Measurements from ENCODE around the gene ZBTB7B.
A peak's percentile ranks its signal among the peaks of the same experiment; 100 is the strongest.

ZBTB7B gene

GRCh38 chr1:155040358-155041093, 37.9 kb downstream of the ZBTB7B start:
- no peak for DNase-seq (ENCODE audit: low read depth)
- TF ChIP-seq CTCF (IDR thresholded peaks at IDR 0.05; ENCODE audit: insufficient read depth, low read depth, low read length, missing control alignments): no peak
- H3K4me3 ChIP-seq (ENCODE audit: low read length): no peak overlapping the region

GRCh38 chr1:155042789-155043188, 40.2 kb downstream of the ZBTB7B start:
- no peak for TF ChIP-seq CTCF (IDR thresholded peaks at IDR 0.05; ENCODE audit: insufficient read depth, low read depth, low read length, missing control alignments)
- no peak overlapping the region for H3K4me3 ChIP-seq (ENCODE audit: low read length)
- DNase-seq (ENCODE audit: low read depth): no peak

GRCh38 chr1:155043301-155043702, 40.7 kb downstream of the ZBTB7B start:
- no peak overlapping the region for H3K4me3 ChIP-seq (ENCODE audit: low read length)
- no peak for TF ChIP-seq CTCF (IDR thresholded peaks at IDR 0.05; ENCODE audit: insufficient read depth, low read depth, low read length, missing control alignments)
- no peak for DNase-seq (ENCODE audit: low read depth)

GRCh38 chr1:155043793-155044192, 41.2 kb downstream of the ZBTB7B start:
- no peak overlapping the region for H3K4me3 ChIP-seq (ENCODE audit: low read length)
- no peak for DNase-seq (ENCODE audit: low read depth)
- TF ChIP-seq CTCF (IDR thresholded peaks at IDR 0.05; ENCODE audit: insufficient read depth, low read depth, low read length, missing control alignments): no peak

GRCh38 chr1:155044365-155044764, 41.8 kb downstream of the ZBTB7B start:
- TF ChIP-seq CTCF (IDR thresholded peaks at IDR 0.05; ENCODE audit: insufficient read depth, low read depth, low read length, missing control alignments): no peak
- H3K4me3 ChIP-seq (ENCODE audit: low read length): no peak overlapping the region
- DNase-seq (ENCODE audit: low read depth): no peak

- peak; percentile 69 for TF ChIP-seq CTCF (IDR thresholded peaks at IDR 0.05; ENCODE audit: insufficient read depth, low read depth, low read length, missing control alignments)
- no peak overlapping the region for H3K4me3 ChIP-seq (ENCODE audit: low read length)
- peak; percentile 68 for DNase-seq (ENCODE audit: low read depth)
These were observed 42.4 kb downstream of the ZBTB7B start for GRCh38 chr1:155044812-155045657.
